GM12864 (cell line): Measurements from ENCODE around the gene CDH13.

ENCODE experiments used
- DNase-seq: peaks from one replicate; pipeline ENCODE4 v3.0.0-alpha.2; 2011; ENCODE audit warnings: low read depth
- H3K4me3 ChIP-seq: 2 replicates; pipeline ENCODE4 v1.5.1; 2011; ENCODE audit warnings: mild to moderate bottlenecking, low read depth, low read length, control low read depth
- TF ChIP-seq, protein P1 (sequence below): IDR thresholded peaks from 2 replicates; pipeline ENCODE4 v1.5.1; 2011; ENCODE audit warnings: low read depth, mild to moderate bottlenecking, moderate library complexity, low read length, control low read depth, inconsistent platforms; ENCODE audit errors: missing control alignments

Gene CDH13

GRCh38 chr16:83603723-83604570 lies 977.2 kb downstream of the CDH13 start:
- H3K4me3 ChIP-seq: no peak overlapping the region
- TF ChIP-seq, protein P1, sequence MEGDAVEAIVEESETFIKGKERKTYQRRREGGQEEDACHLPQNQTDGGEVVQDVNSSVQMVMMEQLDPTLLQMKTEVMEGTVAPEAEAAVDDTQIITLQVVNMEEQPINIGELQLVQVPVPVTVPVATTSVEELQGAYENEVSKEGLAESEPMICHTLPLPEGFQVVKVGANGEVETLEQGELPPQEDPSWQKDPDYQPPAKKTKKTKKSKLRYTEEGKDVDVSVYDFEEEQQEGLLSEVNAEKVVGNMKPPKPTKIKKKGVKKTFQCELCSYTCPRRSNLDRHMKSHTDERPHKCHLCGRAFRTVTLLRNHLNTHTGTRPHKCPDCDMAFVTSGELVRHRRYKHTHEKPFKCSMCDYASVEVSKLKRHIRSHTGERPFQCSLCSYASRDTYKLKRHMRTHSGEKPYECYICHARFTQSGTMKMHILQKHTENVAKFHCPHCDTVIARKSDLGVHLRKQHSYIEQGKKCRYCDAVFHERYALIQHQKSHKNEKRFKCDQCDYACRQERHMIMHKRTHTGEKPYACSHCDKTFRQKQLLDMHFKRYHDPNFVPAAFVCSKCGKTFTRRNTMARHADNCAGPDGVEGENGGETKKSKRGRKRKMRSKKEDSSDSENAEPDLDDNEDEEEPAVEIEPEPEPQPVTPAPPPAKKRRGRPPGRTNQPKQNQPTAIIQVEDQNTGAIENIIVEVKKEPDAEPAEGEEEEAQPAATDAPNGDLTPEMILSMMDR: no peak
- no peak for DNase-seq

- DNase-seq: no peak
- H3K4me3 ChIP-seq: no peak overlapping the region
Observed at GRCh38 chr16:83606486-83607030, 979.8 kb downstream of the CDH13 start.

DNA sequence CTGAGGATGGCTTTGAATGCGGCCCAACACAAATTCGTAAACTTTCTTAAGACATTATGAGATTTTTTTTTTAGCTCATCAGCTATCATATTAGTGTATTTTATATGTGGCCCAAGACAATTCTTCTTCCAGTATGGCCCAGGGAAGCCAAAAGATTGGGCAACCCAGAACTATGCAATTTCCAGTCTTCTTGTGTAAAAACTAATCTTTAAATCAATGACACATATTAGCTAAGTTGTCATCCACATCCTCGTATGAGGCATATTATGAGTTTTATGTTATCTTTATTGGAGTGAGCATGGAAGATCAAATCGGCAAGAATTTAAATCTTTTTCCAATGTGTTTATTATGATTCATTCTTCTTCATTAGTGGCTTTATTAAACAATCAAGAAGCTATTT lies 982.4 kb downstream of the CDH13 start:
- DNase-seq: no peak
- TF ChIP-seq, protein P1: no peak
- H3K4me3 ChIP-seq: no peak overlapping the region

More at GRCh38 chr16:83606486-83607030, 979.8 kb downstream of the CDH13 start:
- TF ChIP-seq, protein P1: no peak

DNA sequence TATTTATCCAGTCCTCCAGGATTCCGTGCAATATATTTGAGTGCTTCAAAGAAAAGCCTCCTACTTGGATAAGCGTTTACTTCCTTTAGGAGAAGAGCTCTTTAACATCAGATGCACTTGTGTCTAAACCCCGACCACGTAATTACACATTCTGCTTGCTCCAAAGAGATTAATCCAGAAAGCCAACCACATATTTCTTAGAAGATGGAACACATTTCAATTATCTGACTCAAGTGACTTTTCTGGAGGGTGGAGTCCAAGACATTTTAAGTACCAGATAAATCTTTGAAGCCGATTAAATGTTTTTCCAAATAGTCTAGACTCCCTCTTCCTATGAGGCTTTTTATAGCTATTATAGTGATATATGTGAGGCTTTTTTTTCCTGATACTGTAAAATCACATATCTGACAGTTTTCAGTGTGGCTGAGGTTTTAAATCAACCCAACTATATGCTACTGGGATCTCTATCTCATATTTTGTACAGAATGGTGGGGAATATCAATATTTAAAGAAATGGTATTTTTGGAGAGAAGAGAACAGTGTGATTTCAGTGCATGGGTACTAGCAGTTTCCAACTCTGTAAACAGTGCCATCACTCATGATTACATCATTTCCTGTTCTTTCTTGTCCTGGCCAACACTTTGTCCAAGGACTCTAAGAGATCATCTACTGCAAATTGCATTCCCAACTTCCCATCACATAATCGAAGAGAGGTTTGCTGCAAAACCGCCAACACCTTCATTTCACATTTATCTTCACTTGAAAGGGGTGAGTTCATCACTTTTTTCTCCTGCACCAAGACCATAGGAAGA lies 988.6 kb downstream of the CDH13 start:
- TF ChIP-seq, protein P1: no peak
- H3K4me3 ChIP-seq: no peak overlapping the region
- no peak for DNase-seq

- H3K4me3 ChIP-seq: no peak overlapping the region
- TF ChIP-seq, protein P1: no peak
Observed at GRCh38 chr16:83615953-83616350, 989.2 kb downstream of the CDH13 start.

DNA sequence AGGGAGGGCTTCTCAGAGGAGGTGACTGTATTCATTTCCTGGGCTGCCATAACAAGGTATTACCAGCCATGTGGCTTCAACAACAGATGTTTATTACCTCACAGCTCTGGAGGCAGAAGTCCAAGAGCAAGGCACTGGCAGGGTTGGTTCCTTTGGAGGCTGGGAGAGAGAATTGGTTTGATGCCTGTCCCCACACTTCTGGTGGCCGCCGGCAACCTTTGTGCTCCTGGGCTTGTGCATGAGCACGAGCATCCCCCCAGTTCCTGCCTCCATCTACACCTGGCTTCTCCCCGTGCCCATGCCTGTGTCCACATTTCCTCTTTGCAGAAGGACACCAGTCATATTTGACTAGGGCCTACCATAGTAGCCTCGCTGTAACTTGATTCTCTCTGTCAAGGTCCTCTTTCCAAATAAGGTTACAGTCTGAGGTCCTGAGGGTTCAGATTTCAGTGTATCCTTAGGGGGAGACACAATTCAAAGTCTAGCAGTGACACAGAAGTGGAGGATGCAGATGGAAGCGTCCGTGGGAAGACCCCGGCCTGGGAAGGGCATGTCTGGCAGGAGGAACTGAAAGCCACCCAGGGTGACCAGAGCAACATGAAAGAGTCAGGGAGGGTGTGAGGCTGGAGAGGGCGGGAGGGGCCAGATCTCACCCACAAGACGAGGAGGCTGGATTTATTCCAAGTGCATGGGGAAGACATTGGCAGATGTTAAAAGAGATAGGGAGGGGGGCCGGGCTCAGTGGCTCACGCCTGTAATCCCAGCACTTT lies 992.8 kb downstream of the CDH13 start:
- no peak overlapping the region for H3K4me3 ChIP-seq
- no peak for DNase-seq

More at GRCh38 chr16:83615953-83616350, 989.2 kb downstream of the CDH13 start:
- DNase-seq: no peak

More for the DNA sequence above, 992.8 kb downstream of the CDH13 start:
- TF ChIP-seq, protein P1: no peak
